Type B pancreatic cell (in vitro differentiated cells): ENCODE measurements around the gene KCNK7. TPM values are rescaled to one million over a fixed set of nuclear protein-coding genes. Genes with fewer than 3 reads are reported as not detected.
A peak's percentile ranks its signal among the peaks of the same experiment; 100 is the strongest.
"Not testable (repeated sequence)": the region's sequence is repeated elsewhere in the genome, so short reads cannot be mapped to it uniquely, and the experiment has no call there.

Experiments
- DNase-seq: peaks from one replicate; pipeline ENCODE4 v3.0.0; 2021; ENCODE audit warnings: mixed read lengths; ENCODE audit not compliant: unreplicated experiment; ENCODE audit errors: extremely low spot score
- H3K27ac Mint-ChIP-seq: 2 replicates; pipeline ENCODE4 v1.8.0; 2021; ENCODE audit warnings: mild to moderate bottlenecking, mixed read lengths
- H3K27me3 Mint-ChIP-seq: 2 replicates; pipeline ENCODE4 v1.8.0; 2021; ENCODE audit warnings: mixed read lengths
- H3K36me3 Mint-ChIP-seq: 2 replicates; pipeline ENCODE4 v1.8.0; 2021; ENCODE audit warnings: mixed read lengths
- H3K4me1 Mint-ChIP-seq: one replicate; pipeline ENCODE4 v1.8.0; 2021; ENCODE audit warnings: mixed read lengths; ENCODE audit not compliant: unreplicated experiment
- H3K4me3 Mint-ChIP-seq: 2 replicates; pipeline ENCODE4 v1.8.0; 2021; ENCODE audit warnings: mild to moderate bottlenecking, mixed read lengths
- H3K9me3 Mint-ChIP-seq: 2 replicates; pipeline ENCODE4 v1.8.0; 2021; ENCODE audit warnings: mixed read lengths
- total RNA-seq: library from RNA; stranded (reverse); gene quantifications from 2 replicates; pipeline ENCODE4 v1.2.1, GENCODE V29; 2021; ENCODE audit warnings: low replicate concordance
- TF ChIP-seq, protein P1 (sequence below): fragments of 200-600 bp; sonication (generic); conservative IDR thresholded peaks from 2 replicates; pipeline ENCODE4 v1.5.0; 2021; ENCODE audit warnings: antibody characterized with exemption, mild to moderate bottlenecking

The KCNK7 gene
- total RNA-seq, 1 donor from 2014 or later = 0.36 TPM

DNA sequence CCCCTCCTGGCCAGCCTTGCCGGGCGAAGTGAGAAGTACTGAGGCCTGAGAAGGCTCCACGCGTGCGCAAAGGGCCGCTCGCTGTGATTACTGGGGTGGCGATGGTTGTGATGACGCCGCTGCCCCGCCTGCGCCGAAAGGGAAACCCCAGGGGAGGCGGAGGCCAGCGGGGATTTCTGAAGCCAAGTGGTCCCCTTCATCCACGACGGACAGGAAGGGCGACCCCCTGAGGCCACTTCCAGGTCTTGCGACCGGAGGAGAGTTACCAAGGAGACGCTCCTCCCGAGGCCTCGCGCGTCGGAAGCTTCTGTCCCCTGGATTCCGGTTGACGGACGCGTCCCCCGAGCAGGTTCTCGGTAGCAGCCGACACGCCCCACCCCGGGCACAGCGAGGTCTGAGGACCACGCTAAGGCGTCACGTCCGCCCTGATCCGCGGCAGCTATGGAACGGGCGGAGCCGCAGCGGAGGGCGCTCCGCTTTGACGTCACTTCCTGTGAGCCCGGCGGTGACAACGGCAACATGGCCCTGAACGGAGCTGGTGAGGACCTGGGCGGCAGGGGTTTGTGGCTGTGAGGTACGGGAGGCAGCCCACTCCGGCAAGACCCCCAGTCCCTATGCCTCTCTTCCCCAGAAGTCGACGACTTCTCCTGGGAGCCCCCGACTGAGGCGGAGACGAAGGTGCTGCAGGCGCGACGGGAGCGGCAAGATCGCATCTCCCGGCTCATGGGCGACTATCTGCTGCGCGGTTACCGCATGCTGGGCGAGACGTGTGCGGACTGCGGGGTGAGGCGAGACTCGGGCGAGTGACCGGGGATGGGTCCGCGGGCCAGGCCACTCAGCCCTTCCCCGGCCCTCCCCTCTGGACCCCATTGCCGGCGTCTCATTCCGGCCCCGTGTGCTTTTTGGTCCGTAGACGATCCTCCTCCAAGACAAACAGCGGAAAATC lies 25.4 kb downstream of the KCNK7 start, which contains the start of gene ZNRD2:
Gene ZNRD2, plus strand, starts transcription at position 505 of the 946 bp plus-strand sequence. Its CDS starts 15 bp downstream, at position 520.
- Mint-ChIP-seq H3K4me1 (peaks cover 33% of the 10 kb centered on the region), H3K27ac (peak within 1 kb of the TSS; percentile 99), H3K4me3 (peak within 1 kb of the TSS; percentile 100), H3K36me3 (peaks cover 6% of the 10 kb centered on the region), H3K9me3 (no peaks in the 10 kb centered on the region), H3K27me3 (peaks cover 6% of the 10 kb centered on the region)
- TF ChIP-seq, protein P1, sequence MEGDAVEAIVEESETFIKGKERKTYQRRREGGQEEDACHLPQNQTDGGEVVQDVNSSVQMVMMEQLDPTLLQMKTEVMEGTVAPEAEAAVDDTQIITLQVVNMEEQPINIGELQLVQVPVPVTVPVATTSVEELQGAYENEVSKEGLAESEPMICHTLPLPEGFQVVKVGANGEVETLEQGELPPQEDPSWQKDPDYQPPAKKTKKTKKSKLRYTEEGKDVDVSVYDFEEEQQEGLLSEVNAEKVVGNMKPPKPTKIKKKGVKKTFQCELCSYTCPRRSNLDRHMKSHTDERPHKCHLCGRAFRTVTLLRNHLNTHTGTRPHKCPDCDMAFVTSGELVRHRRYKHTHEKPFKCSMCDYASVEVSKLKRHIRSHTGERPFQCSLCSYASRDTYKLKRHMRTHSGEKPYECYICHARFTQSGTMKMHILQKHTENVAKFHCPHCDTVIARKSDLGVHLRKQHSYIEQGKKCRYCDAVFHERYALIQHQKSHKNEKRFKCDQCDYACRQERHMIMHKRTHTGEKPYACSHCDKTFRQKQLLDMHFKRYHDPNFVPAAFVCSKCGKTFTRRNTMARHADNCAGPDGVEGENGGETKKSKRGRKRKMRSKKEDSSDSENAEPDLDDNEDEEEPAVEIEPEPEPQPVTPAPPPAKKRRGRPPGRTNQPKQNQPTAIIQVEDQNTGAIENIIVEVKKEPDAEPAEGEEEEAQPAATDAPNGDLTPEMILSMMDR = peak; percentile 78
- DNase-seq = peak; percentile 97

DNA sequence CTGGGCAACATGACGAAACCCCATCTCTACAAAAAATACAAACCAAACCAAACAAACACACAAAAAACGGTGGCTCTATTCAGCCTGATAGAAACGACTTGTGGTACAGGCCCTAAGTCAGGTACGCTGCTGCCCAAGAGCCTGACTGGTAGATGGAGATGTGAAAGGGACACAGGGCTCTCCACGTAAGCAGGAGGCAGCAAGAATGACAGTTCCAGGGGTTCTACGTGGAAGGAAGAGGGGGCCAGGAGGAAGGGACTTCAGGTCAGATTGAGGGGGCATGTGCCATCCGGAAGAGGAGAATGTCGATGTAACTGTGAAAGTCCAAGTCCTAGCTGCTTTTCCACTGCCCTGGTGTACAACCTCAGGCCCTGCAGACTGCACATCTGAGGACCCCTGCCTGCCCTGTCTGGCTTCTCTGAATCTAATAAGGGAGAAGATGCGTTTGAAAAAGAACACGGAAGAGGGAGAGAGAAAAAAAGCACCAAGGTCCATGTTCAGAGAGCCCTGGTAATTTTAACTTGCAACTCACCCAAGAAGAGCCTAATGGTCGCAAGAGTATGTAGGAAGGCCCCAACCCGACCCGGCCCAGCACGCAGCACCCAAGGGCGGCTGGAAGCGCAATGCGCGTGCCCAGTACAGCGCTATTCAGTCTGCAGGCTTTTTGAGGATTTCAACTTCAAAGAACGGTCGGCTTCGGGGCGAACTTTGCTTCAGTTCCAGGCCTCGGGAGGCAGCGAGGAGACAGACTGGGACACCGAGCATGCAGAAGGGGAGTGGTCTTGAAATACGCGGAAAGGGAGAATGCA lies 26.2 kb downstream of the KCNK7 start:
- Mint-ChIP-seq H3K27me3 (no peaks in the 10 kb centered on the region), H3K4me1 (peaks cover 28% of the 10 kb centered on the region), H3K9me3 (no peaks in the 10 kb centered on the region), H3K36me3 (peaks cover 6% of the 10 kb centered on the region), H3K4me3 (peak overlapping the region; percentile 100), H3K27ac (peak overlapping the region; percentile 99)
- no peak for DNase-seq
- TF ChIP-seq, protein P1 = no peak

DNA sequence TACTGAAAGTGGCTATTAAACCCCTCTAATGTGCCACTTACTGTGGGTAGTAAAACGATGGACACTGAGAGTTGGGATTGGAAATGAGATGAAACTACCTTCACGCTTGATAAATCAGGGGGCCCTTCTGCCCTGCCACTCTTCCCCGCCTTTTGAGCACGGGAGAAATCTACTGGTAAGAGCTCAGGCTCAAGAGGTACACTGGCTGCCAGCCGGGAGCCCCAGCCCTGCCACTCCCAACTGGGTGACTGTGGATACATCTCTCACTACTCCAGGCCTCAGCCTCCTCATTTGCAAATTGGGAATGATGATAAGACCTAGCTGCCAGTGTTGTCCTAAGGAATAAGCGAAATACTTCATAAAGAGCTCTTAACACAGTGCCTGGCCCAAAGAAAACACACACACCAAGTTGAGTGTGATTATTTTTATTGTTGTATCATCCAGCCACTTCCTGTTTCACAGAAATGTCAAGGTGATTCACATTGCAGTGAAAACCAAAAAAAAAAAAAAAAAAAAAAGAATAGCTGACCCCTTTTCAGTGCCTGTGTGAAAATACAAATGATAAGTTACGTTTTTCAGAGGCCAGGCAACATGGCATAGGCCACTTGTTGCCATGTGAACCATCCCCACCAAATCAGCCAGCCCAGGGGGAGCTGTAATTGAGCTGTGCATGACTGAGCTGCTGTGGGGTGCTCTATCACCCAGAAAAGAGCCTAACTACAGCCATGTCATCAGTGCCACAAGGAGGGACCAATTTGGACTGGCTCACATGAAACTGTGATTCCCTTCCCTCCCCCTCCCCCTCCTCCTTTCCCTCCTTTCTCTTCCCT lies 29.8 kb downstream of the KCNK7 start:
- Mint-ChIP-seq H3K27me3 (no peaks in the 10 kb centered on the region), H3K4me3 (no peak overlapping the region), H3K4me1 (peaks cover 25% of the 10 kb centered on the region), H3K9me3 (no peaks in the 10 kb centered on the region), H3K36me3 (peaks cover 6% of the 10 kb centered on the region), H3K27ac (no peak overlapping the region)
- no peak for DNase-seq
- TF ChIP-seq, protein P1 = no peak

DNA sequence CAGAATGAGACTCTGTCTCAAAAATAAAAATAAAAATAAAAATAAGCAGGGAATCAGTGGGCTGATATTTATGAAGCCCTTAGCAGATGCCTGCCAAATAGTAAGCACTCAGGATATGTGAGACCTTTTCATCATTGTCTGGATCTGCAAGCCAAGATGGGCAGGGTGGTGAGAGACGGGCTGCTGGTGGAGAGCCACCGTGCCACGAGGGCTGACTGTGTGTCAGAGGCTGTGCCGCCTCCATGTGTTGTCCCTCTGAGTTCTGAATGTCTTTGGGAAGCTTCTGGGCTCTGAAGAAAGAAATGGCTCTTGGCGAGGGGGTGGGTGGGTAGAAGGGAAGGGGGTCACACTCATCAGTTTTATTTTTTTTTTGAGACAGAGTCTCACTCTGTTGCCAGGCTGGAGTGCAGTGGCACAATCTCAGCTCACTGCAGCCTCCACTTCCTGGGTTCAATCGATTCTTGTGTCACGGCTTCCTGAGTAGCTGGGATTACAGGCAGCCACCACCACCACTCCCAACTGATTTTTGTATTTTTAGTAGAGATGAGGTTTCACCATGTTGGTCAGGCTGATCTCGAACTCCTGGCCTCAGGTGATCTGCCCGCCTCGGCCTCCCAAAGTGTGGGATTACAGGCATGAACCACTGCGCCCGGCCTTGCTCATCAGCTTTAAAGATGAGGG lies 30.6 kb downstream of the KCNK7 start:
- not testable (repeated sequence) for H3K4me3 Mint-ChIP-seq, H3K27me3 Mint-ChIP-seq, H3K27ac Mint-ChIP-seq, H3K36me3 Mint-ChIP-seq, DNase-seq, H3K9me3 Mint-ChIP-seq
- peaks cover 29% of the 10 kb centered on the region for H3K4me1 Mint-ChIP-seq

DNA sequence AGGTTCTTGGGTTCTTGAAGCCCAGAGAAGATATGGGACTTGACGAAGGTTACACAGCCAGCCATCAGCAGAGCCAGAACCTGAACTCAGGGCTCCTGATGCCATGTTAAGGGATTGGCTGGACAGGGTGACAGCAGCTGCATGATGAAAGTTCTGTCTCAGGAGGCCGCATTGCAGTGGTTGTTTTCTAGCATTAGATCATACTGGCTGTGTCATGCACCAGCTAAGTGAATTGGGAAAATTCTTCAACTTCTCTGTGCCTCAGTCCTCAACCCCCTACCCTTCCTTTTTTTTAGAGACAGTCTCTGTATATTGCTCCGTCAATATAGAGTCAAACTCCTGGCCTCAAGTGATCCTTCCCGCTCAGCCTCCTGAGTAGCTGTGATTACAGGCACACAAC lies 32.0 kb downstream of the KCNK7 start:
- TF ChIP-seq, protein P1 = no peak
- Mint-ChIP-seq H3K9me3 (no peaks in the 10 kb centered on the region), H3K4me1 (peaks cover 24% of the 10 kb centered on the region), H3K27me3 (peaks cover 2% of the 10 kb centered on the region), H3K4me3 (no peak overlapping the region), H3K27ac (peak overlapping the region; percentile 68), H3K36me3 (peaks cover 3% of the 10 kb centered on the region)
- DNase-seq = no peak
